NCI-H146 treated with DMSO at 0.1 percent for 48 hours (cell line): ENCODE data around the gene APBB1IP.
"Not testable (repeated sequence)": the region's sequence is repeated elsewhere in the genome, so short reads cannot be mapped to it uniquely, and the experiment has no call there.

ENCODE experiments used
- DNase-seq: peaks from one replicate; lab custom pipeline; 2025; ENCODE audit not compliant: unreplicated experiment; lab: John Stamatoyannopoulos, UW

Gene APBB1IP

DNA sequence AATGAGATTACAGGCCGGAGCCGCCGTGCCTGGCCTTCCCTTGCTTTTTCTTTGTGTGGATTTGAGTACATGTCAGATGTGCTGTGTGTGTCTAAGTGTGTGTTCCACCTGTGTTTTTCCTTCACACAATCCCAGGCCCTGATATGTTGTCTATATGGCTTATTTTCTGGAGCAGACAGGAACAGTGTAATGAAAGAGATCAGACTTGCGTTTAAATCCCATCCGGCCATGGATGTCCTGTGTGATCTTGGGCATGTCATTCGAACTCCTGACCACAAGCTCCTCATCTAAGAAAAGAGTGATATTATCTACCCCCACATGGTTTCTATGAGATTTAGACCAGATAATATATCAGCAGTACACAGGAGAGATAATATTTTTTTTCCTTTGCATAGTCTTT is 37.2 kb downstream of the APBB1IP start:
- DNase-seq, result no peak

DNA sequence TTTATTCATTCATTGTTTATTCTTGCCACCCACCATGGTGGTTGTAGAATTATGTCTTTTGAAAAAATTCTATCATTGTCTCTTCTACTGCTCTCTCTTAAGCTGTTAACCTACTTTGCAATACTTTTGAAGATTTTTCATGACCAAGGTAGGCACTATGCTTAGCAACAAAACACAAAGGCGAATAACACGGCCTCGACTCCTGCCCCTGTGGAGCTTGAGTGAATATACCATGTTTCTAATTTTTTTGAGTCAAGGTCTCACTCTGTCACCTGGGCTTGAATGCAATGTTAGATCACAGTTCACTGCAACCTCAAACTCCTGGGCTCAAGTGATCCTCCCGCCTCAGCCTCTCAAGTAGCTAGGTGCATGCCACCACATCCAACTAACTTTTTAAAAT is 39.4 kb downstream of the APBB1IP start:
- DNase-seq, result no peak

DNA sequence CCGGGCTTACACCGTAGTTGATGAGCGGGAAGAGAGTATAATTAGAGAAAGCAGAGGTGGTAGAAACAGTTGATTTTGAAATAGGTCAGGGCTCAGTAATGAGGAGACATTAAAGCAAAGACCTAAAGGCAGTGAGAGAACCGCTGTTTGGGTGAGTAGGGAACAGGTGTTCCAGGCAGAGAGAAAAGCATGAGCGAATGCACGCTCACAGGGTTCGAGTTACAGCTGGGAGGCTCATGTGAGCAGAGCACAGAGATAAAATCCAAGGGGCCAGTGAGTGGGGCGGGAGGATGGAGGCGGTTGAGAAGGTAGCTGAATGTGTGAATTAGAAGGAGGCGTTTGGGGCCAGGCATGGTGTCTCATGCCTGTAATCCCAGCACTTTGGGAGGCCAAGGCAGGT is 39.9 kb downstream of the APBB1IP start:
- DNase-seq, result no peak

GRCh38 chr10:26479766-26480492 is 41.8 kb downstream of the APBB1IP start:
- DNase-seq, result no peak

DNA sequence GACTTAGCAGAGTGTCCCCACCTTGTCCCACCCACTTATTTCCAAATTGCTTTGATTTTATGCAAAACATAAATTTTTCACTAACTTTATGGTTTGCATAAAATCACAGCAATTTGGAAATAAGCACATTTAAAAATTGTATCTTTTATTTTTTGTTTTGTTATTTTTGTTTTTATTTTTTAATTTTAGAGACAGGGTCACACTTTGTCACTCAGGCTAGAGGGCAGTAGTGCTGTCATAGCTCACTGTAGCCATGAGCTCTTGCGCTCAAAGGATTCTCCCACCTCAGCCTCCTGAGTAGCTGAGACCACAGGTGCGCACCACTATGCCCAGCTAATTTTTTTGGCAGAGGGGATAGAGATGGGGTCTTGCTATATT is 43.2 kb downstream of the APBB1IP start:
- no peak for DNase-seq

GRCh38 chr10:26481914-26482550 is 43.9 kb downstream of the APBB1IP start:
- no peak for DNase-seq

DNA sequence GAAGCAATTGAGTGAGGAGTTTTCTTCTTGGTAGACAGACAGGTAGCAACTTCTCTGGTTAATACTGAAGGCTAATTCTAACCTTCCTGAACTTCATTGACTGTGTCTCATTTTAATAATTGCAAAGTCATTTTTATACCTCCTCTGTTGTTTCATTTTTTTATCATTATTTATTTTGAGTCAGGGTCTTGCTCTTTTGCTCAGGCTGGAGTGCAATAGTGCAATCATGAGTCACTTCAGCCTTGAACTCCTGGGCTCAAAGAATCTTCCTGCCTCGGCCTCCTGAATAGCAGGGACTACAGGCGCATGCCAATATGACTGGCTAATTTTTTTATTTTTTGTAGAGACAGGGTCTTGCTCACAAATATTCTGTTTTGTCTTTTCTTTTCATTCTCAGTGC is 45.4 kb downstream of the APBB1IP start:
- DNase-seq, result no peak

GRCh38 chr10:26485150-26485941 is 47.2 kb downstream of the APBB1IP start:
- no peak for DNase-seq

DNA sequence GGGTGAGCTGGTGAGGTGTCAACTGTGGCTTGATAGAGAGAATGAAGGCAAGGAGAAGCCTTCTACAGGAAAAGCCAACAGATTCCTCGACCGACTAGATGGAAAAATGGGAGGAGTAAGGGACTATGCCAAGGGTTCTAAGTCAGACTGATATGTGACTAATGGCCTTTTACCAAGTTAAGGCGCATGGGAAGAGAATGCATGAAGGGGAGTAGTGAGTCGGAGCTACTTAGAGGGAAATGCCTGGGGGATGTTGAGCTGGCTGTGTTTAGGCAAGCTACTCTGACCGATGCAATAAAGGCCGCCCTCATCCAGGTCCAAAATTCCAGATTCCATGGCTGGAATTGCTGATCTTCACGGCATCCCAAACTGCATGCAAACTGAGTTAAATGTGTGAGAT is 48.2 kb downstream of the APBB1IP start:
- no peak for DNase-seq

GRCh38 chr10:26486990-26487850 is 49.1 kb downstream of the APBB1IP start:
- no peak for DNase-seq

GRCh38 chr10:26488344-26488743 is 50.2 kb downstream of the APBB1IP start:
- DNase-seq, result no peak

DNA sequence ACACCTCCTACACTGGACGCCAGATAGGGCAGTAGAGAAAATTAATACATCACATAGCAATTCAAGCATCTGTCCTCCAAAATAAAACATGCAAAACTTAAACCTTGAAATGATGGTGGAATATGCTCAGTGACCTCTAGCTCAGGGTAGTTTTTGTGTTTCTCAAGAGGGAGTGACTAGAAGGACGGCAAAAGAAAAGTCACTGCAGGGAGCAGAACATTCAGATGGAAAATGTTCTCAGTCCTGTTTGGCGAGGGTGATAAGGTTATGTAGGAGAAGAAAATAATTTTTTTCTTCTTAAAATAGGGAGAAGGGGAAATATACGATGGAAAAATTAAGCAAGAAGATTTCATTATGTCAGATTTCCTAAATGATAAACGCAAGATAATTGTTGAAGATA is 50.9 kb downstream of the APBB1IP start:
- DNase-seq, result no peak

DNA sequence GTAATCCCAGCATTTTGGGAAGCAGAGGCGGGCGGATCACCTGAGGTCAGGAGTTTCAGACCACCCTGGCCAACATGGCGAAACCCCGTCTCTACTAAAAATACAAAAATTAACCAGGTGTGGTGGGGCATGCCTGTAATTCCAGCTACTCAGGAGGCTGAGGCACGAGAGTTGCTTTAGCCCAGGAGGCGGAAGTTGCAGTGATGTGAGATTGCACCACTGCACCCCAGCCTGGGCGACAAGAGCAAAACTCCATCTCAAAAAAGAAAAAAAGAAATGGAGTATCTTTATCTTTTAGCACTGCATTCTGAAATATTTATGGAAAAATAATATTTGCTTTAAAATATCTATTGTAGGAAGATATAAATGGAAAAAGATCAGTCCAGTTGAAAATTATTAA is 52.2 kb downstream of the APBB1IP start:
- DNase-seq, result not testable (repeated sequence)

- no peak for DNase-seq
Observed at GRCh38 chr10:26491276-26491675, 53.1 kb downstream of the APBB1IP start.

- DNase-seq, result no peak
Observed at GRCh38 chr10:26491934-26492333, 53.8 kb downstream of the APBB1IP start.

DNA sequence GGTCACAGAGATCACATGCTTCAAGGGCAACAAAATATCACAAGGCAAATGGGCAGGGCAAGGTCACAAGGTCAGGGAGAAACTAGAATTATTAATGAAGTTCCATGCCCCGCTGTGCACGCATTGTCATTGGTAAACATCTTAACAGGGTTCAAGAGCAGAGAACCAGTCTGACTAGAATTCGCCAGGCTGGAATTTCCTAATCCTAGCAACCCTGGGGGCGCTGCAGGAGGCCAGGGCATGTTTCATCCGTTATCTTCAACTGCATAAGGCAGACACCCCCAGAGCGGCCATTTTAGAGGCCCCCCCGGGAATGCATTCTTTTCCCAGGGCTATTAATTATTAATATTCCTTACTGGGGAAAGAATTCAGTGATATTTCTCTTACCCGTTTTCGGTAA is 54.6 kb downstream of the APBB1IP start:
- not testable (repeated sequence) for DNase-seq

DNA sequence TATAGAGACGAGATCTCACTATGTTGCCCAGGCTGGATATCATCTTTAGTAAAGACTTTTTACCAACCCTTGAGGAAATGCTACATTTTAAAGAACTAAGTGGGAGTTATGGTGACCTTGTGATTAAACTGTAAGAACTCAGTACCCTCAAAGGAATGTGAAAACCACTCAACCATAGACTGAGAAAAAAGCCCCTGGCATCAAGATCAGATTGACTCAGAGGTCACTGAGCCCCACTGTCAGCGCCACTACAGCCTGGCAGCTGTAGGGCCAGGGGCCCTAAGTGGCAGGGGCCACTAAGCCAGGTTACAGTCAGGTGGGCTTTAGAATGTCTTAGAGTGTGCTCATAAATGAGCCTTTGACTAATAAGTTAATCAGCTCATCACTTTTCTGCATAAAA is 55.9 kb downstream of the APBB1IP start:
- DNase-seq, result no peak

GRCh38 chr10:26499426-26499825 is 61.3 kb downstream of the APBB1IP start:
- DNase-seq, result no peak

DNA sequence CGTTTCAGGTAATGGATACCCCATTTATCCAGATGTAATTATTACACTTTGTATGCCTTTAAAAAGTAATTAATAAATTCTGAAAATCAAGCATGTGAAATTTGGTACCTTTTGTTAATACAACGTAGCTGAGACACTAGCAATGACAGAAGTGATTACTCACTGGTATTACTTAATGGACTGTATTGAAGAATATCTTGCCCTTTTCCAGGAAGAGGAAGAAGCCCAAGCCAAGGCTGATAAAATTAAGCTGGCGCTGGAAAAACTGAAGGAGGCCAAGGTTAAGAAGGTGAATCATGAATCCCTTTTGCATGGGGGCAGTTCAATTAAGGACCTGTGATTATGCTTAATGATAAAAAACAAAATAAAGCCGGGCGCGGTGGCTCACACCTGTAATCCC is 64.8 kb downstream of the APBB1IP start:
- no peak for DNase-seq

GRCh38 chr10:26503911-26504310 is 65.8 kb downstream of the APBB1IP start:
- DNase-seq, result no peak

- not testable (repeated sequence) for DNase-seq
Observed at GRCh38 chr10:26504429-26504828, 66.3 kb downstream of the APBB1IP start.
